Measurements from ENCODE around the gene ATP1A3.

- no peak for TF ChIP-seq EZH2 (IDR thresholded peaks at IDR 0.05; ENCODE audit: borderline replicate concordance, insufficient read depth, low read depth, low read length, poor library complexity, severe bottlenecking)
- TF ChIP-seq, protein P1, sequence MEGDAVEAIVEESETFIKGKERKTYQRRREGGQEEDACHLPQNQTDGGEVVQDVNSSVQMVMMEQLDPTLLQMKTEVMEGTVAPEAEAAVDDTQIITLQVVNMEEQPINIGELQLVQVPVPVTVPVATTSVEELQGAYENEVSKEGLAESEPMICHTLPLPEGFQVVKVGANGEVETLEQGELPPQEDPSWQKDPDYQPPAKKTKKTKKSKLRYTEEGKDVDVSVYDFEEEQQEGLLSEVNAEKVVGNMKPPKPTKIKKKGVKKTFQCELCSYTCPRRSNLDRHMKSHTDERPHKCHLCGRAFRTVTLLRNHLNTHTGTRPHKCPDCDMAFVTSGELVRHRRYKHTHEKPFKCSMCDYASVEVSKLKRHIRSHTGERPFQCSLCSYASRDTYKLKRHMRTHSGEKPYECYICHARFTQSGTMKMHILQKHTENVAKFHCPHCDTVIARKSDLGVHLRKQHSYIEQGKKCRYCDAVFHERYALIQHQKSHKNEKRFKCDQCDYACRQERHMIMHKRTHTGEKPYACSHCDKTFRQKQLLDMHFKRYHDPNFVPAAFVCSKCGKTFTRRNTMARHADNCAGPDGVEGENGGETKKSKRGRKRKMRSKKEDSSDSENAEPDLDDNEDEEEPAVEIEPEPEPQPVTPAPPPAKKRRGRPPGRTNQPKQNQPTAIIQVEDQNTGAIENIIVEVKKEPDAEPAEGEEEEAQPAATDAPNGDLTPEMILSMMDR (IDR thresholded peaks at IDR 0.05), result no peak
Measured at GRCh38 chr19:42033413-42033812, 39.4 kb upstream of the ATP1A3 start.

Measured in B cell (primary cell).